ENCODE results near the gene NAA25. TPM values are rescaled to one million over a fixed set of nuclear protein-coding genes. Genes with fewer than 3 reads are reported as not detected.

NAA25 gene
- total and polyA plus RNA-seq, 9 of the 15 experiments (the other 6 are each of a cell fraction or from before 2014, with no cell fraction given): 26.6 to 59.6 (median 48.9) TPM

- peaks cover 9 to 25% of the 10 kb centered on the region in 2 experiments; a peak in 3 of 5 replicates for H3K4me1 ChIP-seq (replicated peaks in 1 of 2; ENCODE audit: control insufficient read depth in 2 of 2, insufficient read depth in 2 of 2, low read length in 2 of 2)
- H3K4me3 ChIP-seq: no peak overlapping the region
- WGBS (ENCODE audit: insufficient coverage, low coverage, missing lambda C conversion rate): 100% methylated on average over 2 of the region's 2 CpGs
- no peak overlapping the region for H2AFZ ChIP-seq (ENCODE audit: low read depth, low read length)
- intact Hi-C loops (cut with micrococcal nuclease): no loop called here
- no peaks in the 10 kb centered on the region for H3K9me3 ChIP-seq (replicated peaks; ENCODE audit: control insufficient read depth, insufficient read depth, low read depth, low read length)
- FAIRE-seq (no peak), DNase-seq (ENCODE audit: extremely low read depth in 1 of 4, low spot score in 3 of 4) (no peak), ATAC-seq (no peak)
- no TSS peak for BruUV-seq (replicated peaks)
- H3K27me3 ChIP-seq (ENCODE audit: control insufficient read depth in 2 of 2, insufficient read depth in 2 of 2, low read length in 2 of 2): no peaks in the 10 kb centered on the region
- TF ChIP-seq CUX1 (CRISPR knock-in tag; IDR thresholded peaks at IDR 0.05): no peak
- TF ChIP-seq TCF15 (CRISPR knock-in tag; IDR thresholded peaks at IDR 0.05): no peak
- TF ChIP-seq STAT5A (IDR thresholded peaks at IDR 0.05; ENCODE audit: borderline replicate concordance, low read length): no peak
- no peak for TF ChIP-seq TRIM24 (IDR thresholded peaks at IDR 0.05)
- no peak for TF ChIP-seq PHF8 (IDR thresholded peaks at IDR 0.05; ENCODE audit: borderline replicate concordance, low read length)
- TF ChIP-seq ZSCAN32 (CRISPR knock-in tag; IDR thresholded peaks at IDR 0.05): no peak
- no peak for TF ChIP-seq NCOA2 (IDR thresholded peaks at IDR 0.05; ENCODE audit: partially characterized antibody in 2 of 2)
- TF ChIP-seq TRIM28 (IDR thresholded peaks at IDR 0.05): no peak
- TF ChIP-seq HDAC1 (IDR thresholded peaks at IDR 0.05): no peak
- ChIA-PET CTCF (ENCODE audit: low intra/inter-chr PET ratio) (no interaction called here), POLR2A (interaction anchor here (0.9 to 2.0 kb wide), 3 partner anchors 11 to 22 kb away, joined by 3 to 10 read pairs (median 3); no protein-coding TSS in a partner anchor)
- H4K20me1 ChIP-seq (replicated peaks; ENCODE audit: control insufficient read depth, insufficient read depth, low read length): no peaks in the 10 kb centered on the region
- H3K79me2 ChIP-seq (ENCODE audit: control insufficient read depth, insufficient read depth, low read length): peaks cover 10% of the 10 kb centered on the region
- H3K27ac ChIP-seq (ENCODE audit: extremely low read depth, low read depth, low read length): no peak overlapping the region
- peaks cover 3% of the 10 kb centered on the region for H3K9me1 ChIP-seq (ENCODE audit: control insufficient read depth, insufficient read depth, low read length)
- in situ Hi-C loops (cut with MboI): no loop called here
- no peak overlapping the region for H3K9ac ChIP-seq (ENCODE audit: insufficient read depth in 1 of 2, low read depth in 2 of 2, low read length in 2 of 2)
- no peak overlapping the region for H3K4me2 ChIP-seq (ENCODE audit: insufficient read depth, low read length)
- peaks cover 2% of the 10 kb centered on the region; the same call in 1 of the 3 replicates for H3K36me3 ChIP-seq (ENCODE audit: control insufficient read depth, insufficient read depth, low read length)
These were observed 111.3 kb downstream of the NAA25 start for GRCh38 chr12:111997300-111997699.
